Fibroblast of skin of left quadriceps (primary cell): ENCODE measurements around the gene LAPTM5.

Experiments
- DNase-seq, 2 experiments: peaks; one replicate each; pipeline ENCODE4 v3.0.0-alpha.2; 2013; ENCODE audit warnings: low read depth in 2 of 2

The LAPTM5 gene

DNA sequence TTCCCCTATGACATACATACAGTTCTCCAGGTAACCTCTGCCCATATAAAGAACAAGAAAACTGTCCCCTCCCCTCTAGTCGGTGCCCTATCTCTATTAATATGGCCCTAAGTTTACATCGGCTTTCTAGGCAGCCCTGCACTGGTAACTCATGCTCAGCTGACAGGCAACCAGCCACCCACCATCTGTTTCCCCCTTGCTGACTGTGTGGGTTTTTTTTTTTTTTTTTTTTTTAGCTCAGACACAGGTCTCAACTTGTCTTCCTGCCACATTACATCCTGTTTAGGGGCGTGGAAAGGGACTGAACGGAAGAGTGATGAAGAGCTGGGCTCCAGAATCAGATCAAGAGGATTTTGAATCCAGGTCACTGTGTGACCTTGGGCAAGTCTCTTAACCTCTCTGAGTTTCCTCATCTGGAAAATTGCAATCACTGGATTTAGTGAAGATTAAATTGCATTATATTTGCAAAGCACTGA, 14.0 kb downstream of the LAPTM5 start:
- no peak for DNase-seq

DNA sequence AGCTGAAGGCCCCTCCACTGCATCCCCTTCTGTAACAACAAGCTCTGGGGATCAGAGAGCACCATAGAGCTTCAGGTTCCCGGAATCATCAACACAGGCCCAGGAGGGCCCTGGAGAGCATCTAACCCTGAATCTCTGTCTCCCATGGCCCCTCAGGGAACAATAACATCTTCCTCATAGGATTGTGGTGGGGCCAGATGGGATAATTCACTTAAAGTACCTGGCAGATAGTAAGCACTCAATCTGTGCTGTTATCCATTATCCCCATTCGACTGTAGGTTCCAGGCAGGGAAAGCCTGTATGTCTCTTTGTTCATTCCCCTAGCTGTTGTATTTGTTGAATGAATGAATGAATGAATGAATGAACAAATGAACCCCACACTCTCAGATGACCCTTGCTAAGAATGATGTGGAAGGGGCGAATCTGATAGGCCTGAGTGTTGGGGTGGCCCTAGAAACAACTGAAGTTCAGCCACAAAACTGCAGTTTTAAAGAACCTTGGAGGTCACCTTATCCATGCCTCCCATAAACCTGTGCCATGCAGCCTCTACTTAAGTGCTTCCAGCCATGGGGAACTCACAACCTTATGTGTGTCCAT, 14.5 kb downstream of the LAPTM5 start:
- no peak for DNase-seq

DNA sequence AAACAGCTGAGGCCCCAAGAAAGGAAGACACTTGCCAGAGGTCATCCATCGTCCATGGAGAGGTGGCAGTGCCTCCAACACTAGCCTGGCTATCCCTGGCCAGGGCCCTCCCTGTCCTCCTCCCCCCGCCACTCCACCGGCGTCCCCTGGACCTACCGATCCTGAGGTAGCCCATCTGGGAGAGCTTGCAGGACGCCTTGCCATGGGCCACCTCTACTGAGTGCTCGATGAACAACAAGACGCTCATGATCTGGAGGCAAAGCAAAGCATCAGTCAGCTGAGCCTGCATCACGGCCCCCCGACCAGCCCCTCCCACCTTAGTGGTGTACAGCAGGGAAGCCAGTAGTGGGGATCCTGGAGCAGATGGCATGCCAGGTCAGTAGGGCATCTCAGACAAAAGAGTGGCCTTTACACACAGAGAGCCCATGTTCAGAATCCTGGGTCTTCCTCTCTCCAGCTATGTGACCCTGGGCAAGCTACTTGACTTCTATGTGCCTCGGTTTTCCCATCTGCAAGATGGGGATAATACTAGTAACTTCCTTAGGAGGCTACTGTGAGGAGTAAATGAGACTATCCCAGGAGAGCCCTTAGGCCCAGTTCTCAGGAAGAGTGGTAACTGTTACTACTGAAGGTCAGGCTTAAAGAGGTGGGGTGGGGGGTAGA, 15.1 kb downstream of the LAPTM5 start:
- no peak for DNase-seq

DNA sequence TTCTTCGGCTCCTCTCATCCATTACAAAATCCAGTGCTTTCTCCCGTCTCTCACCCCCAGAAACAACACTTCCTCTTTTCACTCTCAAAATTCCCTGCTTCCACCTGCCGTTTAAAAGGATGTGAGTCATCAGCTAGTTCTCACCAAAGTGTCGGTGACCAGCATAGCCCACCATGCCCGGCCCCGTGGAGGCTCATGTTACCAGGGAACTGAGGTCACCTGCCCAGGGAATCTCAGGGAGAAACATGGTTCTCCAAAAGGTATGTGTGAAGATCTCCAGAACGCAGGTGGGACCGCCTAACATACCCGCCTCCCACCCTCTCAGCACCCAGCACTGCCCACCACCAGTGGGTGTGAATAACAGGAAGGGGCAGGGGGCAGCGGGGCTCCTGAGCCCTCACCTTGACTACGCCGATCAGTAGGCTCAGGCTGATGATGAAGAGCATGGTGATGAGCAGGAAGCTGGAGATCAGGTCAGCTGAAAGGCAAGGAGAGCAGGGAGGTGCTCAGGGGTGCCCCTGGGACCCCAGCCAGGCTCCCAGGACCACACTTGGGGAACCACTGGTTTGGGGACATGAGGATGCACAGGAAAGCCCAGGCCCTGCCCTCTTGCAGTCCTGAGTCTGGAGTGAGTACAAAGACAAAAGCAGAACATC, 16.2 kb downstream of the LAPTM5 start:
- DNase-seq = no peak

DNA sequence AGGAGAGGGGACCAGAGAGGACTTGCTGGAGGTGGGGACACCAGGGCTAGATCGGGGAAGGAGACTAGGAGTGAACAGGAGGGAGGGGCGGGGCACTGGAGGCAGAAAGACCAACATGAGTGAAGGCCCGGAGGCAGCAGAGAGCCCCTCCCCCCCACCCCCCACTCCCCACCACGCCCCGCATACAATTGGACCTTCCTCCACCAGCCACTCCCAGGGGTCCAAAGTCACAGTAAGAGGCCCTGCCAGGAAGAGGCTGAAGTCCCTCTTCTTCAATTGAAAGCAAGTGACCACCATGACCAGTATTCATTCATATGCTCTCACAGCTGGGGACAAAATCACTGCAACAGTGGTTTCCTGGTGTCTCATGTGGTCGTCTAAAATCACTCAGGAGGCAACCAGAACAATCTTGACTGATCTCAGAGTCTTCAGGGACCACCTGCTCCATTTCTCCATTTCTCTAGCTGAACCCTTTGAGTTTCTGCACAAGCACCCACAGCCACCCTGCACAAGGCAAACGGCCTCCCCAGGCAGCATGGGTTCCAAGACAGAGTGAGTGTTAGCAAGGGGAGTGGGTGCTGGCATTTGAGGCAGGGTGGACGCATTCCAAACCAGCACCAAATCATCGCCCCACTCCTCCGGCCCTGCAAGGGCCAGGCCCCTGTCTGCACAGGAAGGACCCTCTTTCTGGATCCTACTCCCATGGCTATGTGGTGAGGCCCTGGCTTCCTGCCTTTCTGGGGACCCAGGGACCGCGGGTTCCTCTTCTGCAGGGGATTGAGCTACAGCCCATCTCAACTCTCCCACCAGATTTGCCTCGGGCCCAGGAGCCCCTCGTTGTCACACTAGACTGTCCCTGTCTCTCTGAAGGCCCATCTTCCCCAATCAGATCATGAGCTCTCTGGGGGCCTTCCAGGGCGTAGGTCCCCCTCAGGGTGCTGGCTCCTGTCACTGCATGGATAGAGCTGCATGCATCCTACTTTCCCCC, 17.0 kb downstream of the LAPTM5 start:
- no peak for DNase-seq

DNA sequence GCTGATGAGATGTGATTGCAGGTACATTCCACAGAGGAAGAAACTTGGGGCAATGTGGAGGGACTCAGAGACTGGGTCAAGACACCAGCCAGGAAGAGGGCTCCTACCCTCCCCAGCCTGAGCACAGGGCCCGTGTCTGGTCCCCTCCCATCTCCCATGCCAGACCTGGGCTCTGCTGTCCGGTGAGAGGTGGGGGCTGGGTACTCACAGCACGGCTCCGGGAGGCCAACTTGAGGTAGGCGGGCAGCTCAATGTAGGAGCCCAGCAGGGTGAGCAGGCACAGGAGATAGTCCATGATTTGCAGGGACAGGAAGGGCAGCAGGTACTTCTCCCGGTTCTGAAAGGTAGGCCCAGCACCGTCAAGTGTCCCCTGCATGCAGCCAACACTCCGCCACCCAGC, 18.0 kb downstream of the LAPTM5 start:
- no peak for DNase-seq

DNA sequence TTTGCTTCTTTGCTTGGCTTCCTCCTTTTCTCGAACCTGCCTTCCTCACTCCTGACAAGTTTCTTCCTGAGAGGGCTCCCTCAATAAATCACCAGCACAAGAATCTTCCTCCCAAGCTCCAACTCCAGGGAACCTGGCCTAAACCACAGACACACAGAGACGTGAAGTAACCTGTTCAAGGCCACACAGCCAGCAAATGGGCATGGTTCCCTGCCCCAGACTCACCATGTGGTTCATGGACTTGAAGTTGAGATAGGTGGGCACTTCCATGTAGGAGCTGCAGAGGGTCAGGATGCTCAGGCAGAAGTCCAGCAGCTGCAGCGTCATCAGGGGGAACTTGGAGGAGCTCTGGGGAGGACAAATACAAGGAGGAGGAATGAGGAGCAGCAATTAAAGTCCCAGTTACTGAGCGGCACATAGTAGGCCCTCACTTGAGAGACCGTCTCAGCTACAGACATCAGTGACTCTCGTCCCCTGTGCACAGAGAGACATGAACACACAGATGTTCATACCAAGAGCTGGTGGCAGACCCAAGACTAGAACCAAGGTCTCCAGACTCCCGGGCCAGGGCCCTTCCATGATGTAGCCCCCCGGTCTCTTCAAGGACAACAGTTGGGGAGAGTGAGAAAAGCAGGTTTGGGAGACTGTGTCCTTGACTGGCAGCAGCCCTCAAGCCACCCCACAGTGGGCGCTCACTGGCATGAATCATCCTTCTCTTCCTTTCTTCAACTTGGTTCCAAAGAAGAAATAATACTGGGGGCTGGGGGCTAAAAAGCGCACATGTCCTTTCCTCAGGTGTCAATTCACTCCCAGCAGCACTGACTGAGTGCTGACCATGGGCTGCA, 18.6 kb downstream of the LAPTM5 start:
- no peak for DNase-seq

DNA sequence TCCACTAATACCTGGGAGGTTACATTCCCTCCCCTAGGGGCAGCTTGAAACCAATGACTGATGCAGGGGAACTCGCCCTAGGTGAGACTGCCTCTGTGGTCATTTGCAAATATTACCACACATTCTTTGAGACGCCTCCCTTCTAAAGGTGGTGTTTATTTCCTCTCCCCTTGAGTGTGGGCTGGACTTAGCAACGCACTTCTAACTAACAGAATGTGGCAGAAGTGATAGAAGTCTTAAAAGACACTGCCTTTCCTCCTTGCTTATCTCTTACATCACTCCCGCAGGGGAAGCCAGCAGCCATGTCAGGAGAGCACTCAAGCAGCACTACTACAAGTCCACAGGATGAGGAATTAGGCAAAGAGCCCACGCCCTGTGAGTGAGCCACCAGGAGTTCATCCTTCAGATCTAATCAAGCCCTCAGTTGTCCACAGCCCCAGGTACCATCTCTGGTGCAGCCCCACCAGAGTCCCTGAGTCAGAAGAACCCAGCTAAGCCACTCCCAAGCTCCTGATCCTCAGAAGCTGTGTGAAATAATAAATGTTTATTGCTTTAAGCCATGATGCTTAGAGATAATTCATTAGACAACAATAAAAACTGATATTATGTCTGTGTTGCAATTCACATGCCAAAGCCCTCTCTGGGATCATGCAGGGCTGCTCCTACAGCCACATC, 19.4 kb downstream of the LAPTM5 start:
- no peak for DNase-seq

DNA sequence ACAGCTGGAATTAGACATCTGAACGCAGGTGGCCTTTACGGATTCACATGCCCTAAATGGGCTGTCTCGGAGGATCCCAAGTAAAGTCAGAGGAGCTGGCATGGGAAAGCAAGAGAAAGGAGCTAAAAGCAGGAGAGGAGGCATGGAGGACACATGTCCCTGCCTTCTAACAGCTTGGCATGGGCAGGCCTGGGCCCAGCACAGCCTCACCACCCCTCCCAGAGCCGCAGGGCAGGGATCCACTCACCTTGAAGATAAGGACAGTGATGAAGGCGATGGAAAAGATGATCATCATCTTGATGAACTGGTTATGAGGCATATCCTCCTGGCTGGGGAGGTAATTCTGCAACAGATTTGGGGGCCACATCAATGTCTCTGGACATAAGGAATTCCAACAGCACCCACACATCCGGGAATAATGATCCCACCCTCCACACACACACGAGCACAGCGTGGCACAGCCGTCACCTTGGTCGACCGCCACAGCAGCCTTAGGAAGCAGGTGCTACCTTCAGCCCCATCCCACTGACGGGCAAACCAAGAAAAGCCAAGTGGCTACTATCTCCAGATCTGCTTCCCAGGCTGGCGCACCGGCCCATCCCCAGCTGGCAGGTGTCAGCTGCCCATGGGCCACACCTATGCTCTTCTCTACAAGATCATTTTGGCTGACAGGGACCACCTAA, 20.1 kb downstream of the LAPTM5 start:
- no peak for DNase-seq

DNA sequence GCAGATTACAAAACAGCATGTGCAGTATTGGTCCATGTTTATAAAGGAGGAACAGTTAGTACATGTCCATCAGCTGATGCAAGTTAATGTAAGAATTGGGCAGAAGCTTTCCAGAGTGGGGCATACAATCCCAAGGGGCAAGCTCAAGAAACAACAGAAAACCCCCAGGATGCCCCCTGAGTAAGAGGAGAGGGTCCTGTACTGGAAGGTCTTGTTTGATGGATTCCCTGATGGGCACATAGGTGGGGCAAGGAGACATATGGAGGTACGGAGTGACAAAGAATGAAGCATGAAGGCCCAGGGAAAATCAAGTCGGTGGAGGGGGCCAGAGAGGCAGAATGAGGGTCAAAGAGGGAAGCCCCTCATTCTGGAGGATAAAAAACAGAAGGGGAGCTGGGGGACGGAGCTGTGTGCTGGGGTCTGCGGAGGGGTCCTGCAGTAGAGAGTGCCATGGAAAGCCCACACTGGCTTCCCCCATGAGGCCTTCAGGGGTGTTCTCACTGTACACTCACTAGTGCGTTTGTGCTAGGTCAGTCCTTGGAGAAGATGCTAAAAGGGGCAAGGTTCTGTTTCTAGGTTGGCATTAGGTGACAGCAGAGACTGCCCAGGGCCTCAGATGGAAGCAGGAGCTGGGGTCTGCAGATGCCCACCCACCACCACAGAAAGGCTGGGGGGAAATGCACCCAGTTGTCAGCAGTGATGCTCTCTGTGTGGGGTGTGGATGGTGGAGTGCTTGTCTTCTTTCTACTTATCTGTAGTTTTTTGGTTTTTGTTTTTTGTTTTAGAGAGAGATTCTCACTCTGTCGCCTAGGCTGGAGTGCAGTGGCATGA, 21.7 kb downstream of the LAPTM5 start:
- no peak for DNase-seq

DNA sequence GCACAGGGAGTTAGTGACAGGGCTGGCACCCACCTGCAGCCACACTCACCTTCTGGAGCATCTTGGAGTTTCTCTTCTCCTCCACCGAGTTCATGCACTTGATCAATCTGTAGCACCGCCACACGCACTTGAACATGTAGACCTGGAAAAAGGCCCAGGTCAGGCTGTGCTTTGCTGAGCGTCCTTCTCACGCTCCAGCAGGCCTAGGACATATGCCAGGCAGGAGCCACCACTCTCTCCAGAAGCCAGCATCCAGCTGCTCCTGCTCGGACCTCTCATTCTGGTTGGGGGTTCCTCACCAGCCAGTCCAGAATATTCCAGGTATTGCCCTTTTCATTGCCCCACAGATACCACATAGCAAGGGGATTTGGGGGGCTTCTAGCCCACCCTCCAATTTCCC, 22.4 kb downstream of the LAPTM5 start:
- no peak for DNase-seq

DNA sequence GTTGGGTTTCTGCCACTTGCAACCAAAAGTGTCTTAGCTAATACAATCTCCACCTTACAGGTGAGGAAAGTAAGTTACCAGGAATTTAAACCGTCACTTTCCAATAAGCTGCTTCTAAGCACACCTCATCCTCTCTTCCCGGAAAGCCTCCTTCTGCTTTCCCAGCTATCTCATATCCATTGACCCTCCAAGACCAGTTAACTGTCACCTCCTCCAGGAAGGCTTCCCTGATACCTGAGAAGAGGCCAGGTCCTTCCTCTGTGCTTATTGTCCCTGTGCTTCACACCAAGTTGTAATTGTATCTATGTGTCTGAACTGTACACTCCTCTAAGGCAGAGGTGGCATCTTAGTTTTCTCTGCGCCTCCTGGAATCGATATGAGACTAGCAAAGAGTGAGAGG, 23.0 kb downstream of the LAPTM5 start:
- no peak for DNase-seq

DNA sequence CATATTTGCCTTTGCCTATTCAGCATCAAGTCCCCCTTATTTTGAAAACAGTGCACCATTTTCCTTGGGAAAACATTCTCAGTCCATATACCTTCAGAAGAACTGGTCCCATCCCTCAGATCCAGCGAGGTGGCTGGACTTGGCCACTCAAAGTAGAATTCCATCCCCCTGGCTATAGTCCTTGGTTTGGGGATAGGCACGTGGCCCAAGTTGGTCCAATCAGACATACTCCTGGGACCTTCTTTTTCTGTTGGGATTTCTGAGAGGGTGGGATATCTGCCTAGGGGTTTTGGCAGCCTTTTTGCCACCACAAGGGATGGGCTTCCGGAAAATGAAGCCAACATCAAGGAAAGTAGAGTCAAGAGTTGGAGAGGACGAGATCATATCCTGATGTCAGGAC, 23.5 kb downstream of the LAPTM5 start:
- no peak for DNase-seq

DNA sequence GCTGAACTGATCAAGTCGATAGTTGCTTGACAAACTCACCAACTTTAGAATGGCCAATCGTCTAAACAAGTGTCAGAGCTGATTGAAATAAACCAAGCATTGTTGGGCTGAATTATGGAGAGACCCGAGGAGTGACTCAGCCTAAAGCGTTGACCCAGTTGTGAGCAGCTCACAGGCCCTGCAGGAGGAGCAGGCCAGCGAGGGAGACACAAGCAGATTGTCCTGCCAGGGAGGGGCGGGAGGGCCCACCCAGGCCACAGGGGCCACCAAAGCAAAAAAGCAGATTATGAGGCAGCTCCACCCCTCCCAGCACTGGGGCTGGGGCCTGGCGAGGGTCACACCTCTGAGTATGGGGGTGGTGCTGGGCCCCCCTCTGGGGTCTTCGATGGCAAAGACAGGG, 24.1 kb downstream of the LAPTM5 start:
- DNase-seq = no peak

DNA sequence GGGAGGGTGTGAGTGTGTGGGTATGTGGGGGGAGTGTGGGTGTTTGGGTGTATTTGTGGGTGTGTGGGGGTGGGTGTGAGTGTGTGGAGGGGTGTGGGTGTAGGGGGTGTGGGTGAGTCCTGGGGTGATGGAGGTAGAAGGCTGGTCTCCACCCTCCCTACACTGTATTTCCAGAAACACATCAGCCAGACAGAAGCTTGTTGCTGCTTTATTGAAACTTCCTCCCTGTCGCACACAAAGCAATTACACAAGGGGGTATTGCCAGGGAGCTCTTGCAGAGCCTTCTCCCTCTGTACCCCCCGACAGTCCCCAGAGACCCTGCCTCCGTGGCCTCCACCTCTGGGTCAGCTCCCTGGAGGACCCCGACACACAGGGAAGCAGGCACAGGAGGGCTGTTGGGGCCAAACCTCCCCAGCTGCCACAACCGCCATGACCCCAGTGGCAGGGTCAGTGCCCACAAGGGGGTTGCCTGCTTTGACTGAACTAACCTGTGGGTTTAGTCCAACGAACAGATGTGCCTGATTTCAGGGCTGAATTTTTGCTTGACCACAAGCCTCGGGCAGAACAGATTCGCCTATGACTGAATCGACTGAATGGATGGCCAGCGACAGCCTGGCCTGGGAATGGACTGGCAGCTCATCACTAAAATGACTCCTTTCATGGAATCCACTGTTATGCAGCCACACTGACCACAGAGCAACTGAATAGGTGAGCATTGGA, 25.1 kb downstream of the LAPTM5 start:
- no peak for DNase-seq

DNA sequence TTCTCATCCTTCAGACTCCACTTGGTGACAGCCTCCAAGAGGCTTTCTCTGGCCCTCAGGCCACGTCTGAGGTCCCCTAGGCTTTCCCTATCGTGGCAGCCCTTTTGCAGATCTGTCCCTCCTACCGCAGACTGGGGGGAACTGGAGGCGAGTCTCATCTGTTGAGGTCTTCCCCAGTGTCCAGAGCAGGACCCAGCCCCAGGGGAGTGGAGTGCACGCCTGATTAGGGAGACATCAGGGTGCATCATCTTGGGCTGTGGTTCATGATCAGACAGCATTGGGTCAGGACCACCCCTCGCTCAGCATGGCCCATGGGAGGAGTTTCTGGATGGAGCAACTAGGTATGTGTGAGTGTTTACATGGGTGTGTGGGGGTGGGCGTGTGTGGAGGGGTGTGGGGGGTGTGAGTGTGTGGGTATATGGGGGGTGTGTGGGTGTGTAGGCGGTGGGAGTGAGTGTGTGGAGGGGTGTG, 25.7 kb downstream of the LAPTM5 start:
- DNase-seq = no peak

DNA sequence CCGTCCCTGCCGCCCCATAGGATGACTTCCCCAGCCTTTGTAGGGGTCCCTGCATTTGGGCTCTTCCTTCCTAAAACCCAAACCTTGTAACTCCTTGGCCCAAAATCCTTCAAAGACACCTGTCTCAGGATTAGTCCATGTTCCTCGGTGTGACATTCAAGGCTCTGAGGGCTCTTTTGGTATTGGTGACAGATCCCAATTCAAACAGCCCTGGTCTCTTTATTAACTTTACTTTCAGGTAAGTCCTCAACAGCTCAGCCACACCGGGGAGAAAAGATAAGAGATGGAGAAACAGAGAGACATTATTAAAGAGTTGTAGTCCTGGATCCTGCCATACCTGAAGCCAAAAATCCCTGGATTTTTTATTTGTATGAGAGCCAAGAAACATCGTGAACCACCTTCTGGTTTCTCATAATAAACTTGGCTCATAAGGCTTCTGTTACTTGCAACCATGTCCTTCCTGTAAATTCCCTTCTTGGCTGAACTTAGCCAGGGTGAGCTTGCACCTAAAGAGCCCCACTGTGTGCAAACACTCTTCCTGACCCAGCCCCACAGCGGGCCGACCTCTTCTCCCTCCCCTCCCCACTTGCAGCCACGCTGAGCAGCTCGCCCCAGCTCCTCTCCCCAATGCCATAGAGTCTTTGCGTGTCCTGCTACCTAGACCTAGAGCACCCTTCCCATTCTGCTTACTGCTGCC, 26.3 kb downstream of the LAPTM5 start:
- no peak for DNase-seq
